Raji (cell line): Measurements from ENCODE around the gene ECT2.

Experiments used
- POLR2A ChIP-seq: IDR thresholded peaks from 2 replicates; pipeline ENCODE4 v1.6.1; 2011; ENCODE audit warnings: low read depth, low read length, control low read depth; ENCODE audit not compliant: insufficient read depth

ECT2 gene

GRCh38 chr3:172713316-172713715 lies 37.2 kb upstream of the ECT2 start:
- no peak for TF ChIP-seq POLR2A

- no peak for TF ChIP-seq POLR2A
Measured at GRCh38 chr3:172716476-172716875, 34.0 kb upstream of the ECT2 start.

- TF ChIP-seq POLR2A: no peak
Measured at GRCh38 chr3:172717493-172718088, 32.9 kb upstream of the ECT2 start.

GRCh38 chr3:172726380-172726779 lies 24.1 kb upstream of the ECT2 start:
- no peak for TF ChIP-seq POLR2A

- TF ChIP-seq POLR2A: no peak
Measured at GRCh38 chr3:172735014-172735413, 15.5 kb upstream of the ECT2 start.

GRCh38 chr3:172739462-172739861 lies 11.1 kb upstream of the ECT2 start:
- no peak for TF ChIP-seq POLR2A

GRCh38 chr3:172746475-172746874 lies 4.1 kb upstream of the ECT2 start:
- TF ChIP-seq POLR2A: no peak

GRCh38 chr3:172749230-172749965 lies 1.1 kb upstream of the ECT2 start:
- TF ChIP-seq POLR2A: no peak

- no peak for TF ChIP-seq POLR2A
Measured at GRCh38 chr3:172750069-172750367, 508 bp upstream of the ECT2 start.

- no peak for TF ChIP-seq POLR2A
Measured at GRCh38 chr3:172751175-172751704, 714 bp downstream of the ECT2 start.

GRCh38 chr3:172752651-172753050 lies 2.1 kb downstream of the ECT2 start:
- no peak for TF ChIP-seq POLR2A

GRCh38 chr3:172753125-172753524 lies 2.6 kb downstream of the ECT2 start:
- no peak for TF ChIP-seq POLR2A

- no peak for TF ChIP-seq POLR2A
Measured at GRCh38 chr3:172766241-172766640, 15.7 kb downstream of the ECT2 start.

- no peak for TF ChIP-seq POLR2A
Measured at GRCh38 chr3:172766718-172767405, 16.3 kb downstream of the ECT2 start.

- no peak for TF ChIP-seq POLR2A
Measured at GRCh38 chr3:172770382-172770781, 19.9 kb downstream of the ECT2 start.

- no peak for TF ChIP-seq POLR2A
Measured at GRCh38 chr3:172771672-172772071, 21.1 kb downstream of the ECT2 start.
